GM19025 (cell line): ENCODE measurements around the gene GABRG2.

Experiments
- ATAC-seq: cut with Tn5 transposase; IDR thresholded peaks from one replicate; pipeline ENCODE4 v1.9.1; 2021; ENCODE audit warnings: mild to moderate bottlenecking, low read depth, moderate library complexity; ENCODE audit not compliant: unreplicated experiment

Gene GABRG2

GRCh38 chr5:162187371-162187770 lies 119.8 kb downstream of the GABRG2 start:
- no peak for ATAC-seq

GRCh38 chr5:162189719-162190118 lies 122.1 kb downstream of the GABRG2 start:
- no peak for ATAC-seq

DNA sequence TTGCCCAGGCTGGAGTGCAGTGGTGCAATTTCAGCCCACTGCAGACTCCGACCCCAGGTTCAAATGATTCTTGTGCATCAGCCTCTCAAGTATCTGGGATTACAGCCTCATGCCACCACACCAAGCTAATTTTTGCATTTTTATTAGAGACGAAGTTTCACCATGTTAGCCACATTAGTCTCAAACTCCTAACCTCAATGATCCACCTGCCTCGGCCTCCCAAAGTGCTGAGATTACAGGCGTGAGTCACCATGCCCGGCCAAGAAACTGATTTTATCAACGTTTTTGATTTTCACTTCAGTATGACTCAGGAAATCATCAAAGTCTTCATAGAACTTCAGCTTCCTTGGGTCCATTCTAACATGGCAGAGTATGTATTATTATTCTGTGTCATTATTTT lies 125.4 kb downstream of the GABRG2 start:
- no peak for ATAC-seq

DNA sequence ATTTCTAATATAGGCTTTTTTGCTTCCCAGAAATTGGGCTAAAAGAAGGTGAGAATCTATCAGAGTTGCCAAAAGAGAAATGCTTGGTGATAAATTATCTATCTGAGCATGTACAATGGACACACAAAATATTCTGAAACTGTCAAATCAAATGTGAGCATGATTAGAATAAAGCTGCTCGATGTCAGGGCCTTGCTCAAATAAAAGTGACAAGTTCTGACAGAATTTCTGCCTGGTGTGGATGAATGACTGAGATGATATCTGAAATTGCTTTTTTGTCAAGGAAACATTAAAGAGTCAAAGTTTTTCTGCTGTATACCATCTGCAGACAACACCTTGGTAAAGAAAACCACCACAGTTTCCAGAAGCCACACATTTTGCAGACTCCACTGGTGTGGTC lies 128.8 kb downstream of the GABRG2 start:
- no peak for ATAC-seq

GRCh38 chr5:162202285-162202880 lies 134.8 kb downstream of the GABRG2 start:
- ATAC-seq, result no peak
